ENCODE data around the gene ANKRD52.

The ANKRD52 gene

DNA sequence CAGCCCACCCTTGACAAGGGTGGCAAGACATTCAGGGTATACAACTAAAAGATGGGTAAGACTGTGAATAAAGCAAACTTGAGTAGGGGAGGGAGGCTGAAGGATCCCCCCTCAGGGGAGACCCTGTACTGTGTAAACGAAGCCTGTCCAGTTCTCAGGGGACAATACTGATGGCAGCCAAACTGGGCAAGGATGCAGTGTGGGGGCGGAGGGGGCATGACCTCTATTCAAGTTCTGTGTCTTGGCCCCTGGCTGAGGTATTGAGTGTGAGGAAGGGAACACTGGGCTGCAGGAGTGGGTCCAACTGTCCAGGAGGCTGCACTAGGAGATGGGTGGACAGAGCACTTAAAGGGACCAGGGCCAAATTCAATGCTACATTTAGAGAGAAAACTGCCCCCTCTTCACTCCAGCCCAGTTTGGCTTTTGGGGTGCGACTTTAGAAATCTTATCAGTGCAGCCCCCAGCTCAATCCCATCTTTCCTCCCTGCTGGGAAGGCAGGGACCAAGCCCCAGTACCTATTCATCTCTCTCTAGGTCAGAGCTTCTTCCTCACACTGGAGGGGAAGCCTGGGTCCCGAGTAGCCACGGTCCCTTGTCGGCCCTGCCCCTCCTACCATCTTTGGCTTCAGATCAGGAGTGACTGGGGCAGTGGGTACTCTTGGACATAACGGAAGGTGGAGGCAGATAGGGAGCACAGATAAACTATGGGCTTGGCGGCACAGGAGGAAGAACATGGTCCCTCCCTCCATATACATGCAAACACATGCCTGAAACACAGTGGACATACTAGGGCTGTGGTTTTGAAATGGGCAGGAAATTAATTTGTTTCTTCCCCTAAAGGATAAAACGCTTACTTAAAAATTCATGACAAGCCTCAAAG is 16.5 kb downstream of the ANKRD52 start:
- ATAC-seq (no peak), DNase-seq (no peak)

- DNase-seq = no peak
- ATAC-seq = no peak
Measured at GRCh38 chr12:56237552-56237951, 20.6 kb downstream of the ANKRD52 start.

GRCh38 chr12:56236985-56237384 is 21.2 kb downstream of the ANKRD52 start:
- no peak for DNase-seq
- ATAC-seq = no peak

DNA sequence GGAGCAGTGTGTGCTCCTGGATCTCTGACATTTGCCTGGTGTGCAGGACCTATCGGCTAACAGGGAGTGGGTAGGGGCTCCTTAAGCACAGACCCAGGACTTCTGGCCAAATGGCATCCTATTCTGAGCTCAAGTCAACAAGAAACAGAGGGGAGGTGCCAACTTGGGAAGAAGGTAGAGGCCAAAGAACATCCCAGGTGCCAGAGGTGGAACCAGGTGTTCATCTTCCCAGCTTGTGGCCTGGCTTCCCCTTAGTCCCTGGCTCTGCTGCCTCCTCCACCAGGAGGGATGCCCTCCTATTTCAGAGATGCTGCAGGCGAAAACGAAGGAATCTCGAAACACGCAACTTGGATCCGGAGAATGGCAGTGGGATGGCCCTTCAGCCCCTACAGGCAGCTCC is 22.1 kb downstream of the ANKRD52 start:
- DNase-seq (no peak), ATAC-seq (no peak)

GRCh38 chr12:56234746-56235436 is 23.3 kb downstream of the ANKRD52 start:
- DNase-seq (no peak), ATAC-seq (no peak)

- ATAC-seq (no peak), DNase-seq (no peak)
Measured at GRCh38 chr12:56231184-56231582, 27.0 kb downstream of the ANKRD52 start.

GRCh38 chr12:56230432-56231183 is 27.6 kb downstream of the ANKRD52 start:
- no peak for ATAC-seq
- no peak for DNase-seq

GRCh38 chr12:56229916-56230431 is 28.2 kb downstream of the ANKRD52 start, which contains the start of gene SLC39A5:
TSS of gene SLC39A5 (plus strand) at chr12:56230051. CDS start at chr12:56231275, 1,224 bp downstream.
- no peak for DNase-seq

DNA sequence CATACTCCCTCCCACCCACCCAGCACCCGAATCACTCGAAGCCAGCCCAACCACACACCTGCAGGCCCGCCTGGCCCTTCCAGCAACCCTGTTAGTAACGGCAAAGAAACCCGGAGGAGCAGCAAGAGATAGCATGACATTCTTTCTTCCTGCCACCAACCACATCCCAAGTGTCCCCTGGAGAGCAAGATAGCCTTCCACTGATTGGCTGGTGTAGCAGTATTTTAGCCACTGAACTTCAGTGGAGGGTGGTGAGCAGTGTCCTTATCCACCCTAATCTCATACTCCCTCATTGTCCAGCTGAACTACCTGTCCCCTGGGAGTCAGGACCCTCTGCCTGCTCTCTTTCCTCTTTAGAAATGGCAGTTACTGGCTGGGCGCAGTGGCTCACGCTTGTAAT is 29.1 kb downstream of the ANKRD52 start:
- ATAC-seq = no peak

More at GRCh38 chr12:56229916-56230431, 28.2 kb downstream of the ANKRD52 start, which contains the start of gene SLC39A5:
- no peak for ATAC-seq

GRCh38 chr12:56224954-56225353 is 33.2 kb downstream of the ANKRD52 start:
- DNase-seq (peak; percentile 12), ATAC-seq (no peak)

More for the DNA sequence above, 29.1 kb downstream of the ANKRD52 start:
- DNase-seq = no peak

DNA sequence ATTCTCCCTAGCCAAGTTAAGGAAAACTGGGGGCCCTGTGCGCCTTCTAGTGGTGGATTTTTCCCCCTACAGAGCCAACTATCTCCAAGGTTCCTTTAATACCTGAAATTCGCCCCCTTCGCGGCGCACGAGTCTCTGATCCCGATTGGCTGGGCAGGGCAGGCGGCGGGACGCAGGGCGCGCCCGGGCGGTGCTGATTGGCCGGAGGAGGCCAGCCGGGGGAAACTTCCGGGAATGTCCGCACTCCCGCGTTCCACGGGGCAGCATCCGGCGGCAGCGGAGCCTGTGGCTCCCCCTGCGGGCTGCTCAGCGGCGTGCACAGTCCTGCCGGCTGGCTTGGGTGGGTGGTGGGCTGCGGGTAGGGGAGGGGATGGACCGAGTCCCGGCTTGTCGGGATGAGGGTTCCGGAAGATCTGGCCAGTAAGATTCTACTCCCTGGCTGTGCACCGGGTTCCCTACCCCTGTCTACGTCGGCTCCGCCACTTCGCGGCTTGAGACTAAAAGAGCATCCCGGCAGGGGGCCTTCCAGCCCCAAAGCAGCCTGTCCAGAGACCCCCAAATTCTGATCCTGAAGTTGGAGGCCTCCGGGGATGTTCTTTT is 34.0 kb downstream of the ANKRD52 start, which contains the start of gene NABP2:
NABP2 (plus strand) TSS at position 241 of the 600 bp plus-strand sequence. CDS start 515 bp downstream, outside the sequence.
- peak; percentile 97 for DNase-seq
- ATAC-seq = peak; percentile 91

- no peak for DNase-seq
- no peak for ATAC-seq
Measured at GRCh38 chr12:56223571-56224101, 34.5 kb downstream of the ANKRD52 start.

GRCh38 chr12:56222531-56222895 is 35.7 kb downstream of the ANKRD52 start:
- no peak for ATAC-seq
- no peak for DNase-seq

GRCh38 chr12:56221757-56222530 is 36.2 kb downstream of the ANKRD52 start, which contains the start of gene RNF41:
TSS of gene RNF41 (minus strand) at chr12:56221922. CDS start at chr12:56214047, 7,875 bp downstream.
- peak; percentile 95 for DNase-seq
- ATAC-seq = peak; percentile 88

GRCh38 chr12:56221232-56221756 is 36.9 kb downstream of the ANKRD52 start:
- DNase-seq = peak; percentile 19
- ATAC-seq = peak; percentile 4

DNA sequence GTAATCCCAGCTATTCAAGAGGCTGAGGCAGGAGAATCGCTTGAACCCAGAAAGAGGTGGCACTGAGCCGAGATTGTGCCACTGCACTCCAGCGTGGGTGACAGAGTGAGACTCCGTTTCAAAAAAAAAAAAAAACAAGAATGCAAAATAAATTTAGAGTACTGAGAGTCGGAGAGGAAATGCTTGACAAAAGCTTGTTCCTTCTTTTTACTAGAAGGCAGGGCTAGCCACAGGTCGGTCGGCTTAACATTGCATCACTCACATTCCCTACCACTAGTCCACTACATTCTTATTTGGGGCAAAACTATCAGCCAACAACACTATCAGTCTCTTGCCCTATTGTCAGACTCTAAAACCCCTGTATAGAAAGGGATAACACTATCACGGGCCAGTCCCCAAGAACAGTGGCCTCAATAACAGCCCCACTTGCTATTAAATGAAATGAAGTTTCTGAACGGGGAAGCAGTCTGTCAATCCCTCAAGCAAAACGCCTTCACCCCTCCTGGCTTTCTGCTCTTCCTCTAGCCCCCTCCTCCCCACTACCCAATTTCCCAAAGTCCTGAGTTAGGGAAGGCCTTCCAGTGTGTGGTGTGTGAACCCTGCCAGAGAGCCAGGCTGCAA is 37.5 kb downstream of the ANKRD52 start:
- ATAC-seq (no peak), DNase-seq (no peak)

GRCh38 chr12:56219840-56220239 is 38.3 kb downstream of the ANKRD52 start:
- ATAC-seq = no peak
- DNase-seq = no peak

GRCh38 chr12:56216461-56216860 is 41.7 kb downstream of the ANKRD52 start:
- DNase-seq = no peak
- no peak for ATAC-seq

GRCh38 chr12:56213878-56214277 is 44.3 kb downstream of the ANKRD52 start:
- no peak for ATAC-seq
- no peak for DNase-seq

DNA sequence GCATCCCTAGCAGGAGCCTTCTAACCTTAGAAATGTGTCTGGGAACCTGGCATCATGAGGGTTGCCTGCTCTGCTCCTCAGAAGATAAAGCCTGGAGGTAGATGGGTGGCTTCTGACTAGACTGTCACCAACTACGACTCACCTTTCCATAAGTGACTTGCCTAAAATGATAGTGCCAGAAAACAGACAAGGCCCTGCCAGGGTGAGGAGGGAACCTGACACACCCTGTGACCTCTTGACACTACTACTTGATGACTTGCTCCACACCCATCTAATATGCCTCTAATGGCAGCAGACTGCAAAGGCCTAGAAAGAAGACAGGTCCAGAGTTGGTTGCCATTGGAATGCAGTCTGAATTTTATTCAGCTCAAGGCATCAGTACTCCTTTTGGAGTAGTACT is 45.8 kb downstream of the ANKRD52 start:
- DNase-seq = no peak
- peak; percentile 81 for ATAC-seq
